GM19328 (cell line): Measurements from ENCODE around the gene EPB41L3.
"Not testable (repeated sequence)": the region's sequence is repeated elsewhere in the genome, so short reads cannot be mapped to it uniquely, and the experiment has no call there.

Experiments used
- ATAC-seq: cut with Tn5 transposase; IDR thresholded peaks from one replicate; pipeline ENCODE4 v1.9.1; 2021; ENCODE audit warnings: mild to moderate bottlenecking, moderate library complexity; ENCODE audit not compliant: unreplicated experiment

The EPB41L3 gene

GRCh38 chr18:5532066-5532465, 11.7 kb downstream of the EPB41L3 start:
- no peak for ATAC-seq

GRCh38 chr18:5530629-5531178, 13.1 kb downstream of the EPB41L3 start:
- ATAC-seq, result no peak

- ATAC-seq, result no peak
Observed at GRCh38 chr18:5529471-5529870, 14.3 kb downstream of the EPB41L3 start.

GRCh38 chr18:5527603-5528002, 16.2 kb downstream of the EPB41L3 start:
- no peak for ATAC-seq

GRCh38 chr18:5524660-5525059, 19.1 kb downstream of the EPB41L3 start:
- no peak for ATAC-seq

GRCh38 chr18:5521000-5521399, 22.8 kb downstream of the EPB41L3 start:
- ATAC-seq, result no peak

GRCh38 chr18:5520464-5520863, 23.3 kb downstream of the EPB41L3 start:
- ATAC-seq, result no peak

GRCh38 chr18:5519448-5520298, 24.1 kb downstream of the EPB41L3 start:
- ATAC-seq, result no peak

- ATAC-seq, result no peak
Observed at GRCh38 chr18:5518899-5519371, 24.9 kb downstream of the EPB41L3 start.

GRCh38 chr18:5518179-5518770, 25.5 kb downstream of the EPB41L3 start:
- ATAC-seq, result no peak

GRCh38 chr18:5516841-5517240, 27.0 kb downstream of the EPB41L3 start:
- ATAC-seq, result no peak

- no peak for ATAC-seq
Observed at GRCh38 chr18:5515011-5515784, 28.6 kb downstream of the EPB41L3 start.

GRCh38 chr18:5513947-5514346, 29.9 kb downstream of the EPB41L3 start:
- no peak for ATAC-seq

GRCh38 chr18:5512176-5512575, 31.6 kb downstream of the EPB41L3 start:
- ATAC-seq, result no peak

- ATAC-seq, result not testable (repeated sequence)
Observed at GRCh38 chr18:5511541-5511940, 32.3 kb downstream of the EPB41L3 start.

- no peak for ATAC-seq
Observed at GRCh38 chr18:5510135-5510846, 33.5 kb downstream of the EPB41L3 start.

- ATAC-seq, result no peak
Observed at GRCh38 chr18:5508821-5509220, 35.0 kb downstream of the EPB41L3 start.

GRCh38 chr18:5507756-5508155, 36.0 kb downstream of the EPB41L3 start:
- no peak for ATAC-seq

GRCh38 chr18:5506174-5506573, 37.6 kb downstream of the EPB41L3 start:
- ATAC-seq, result no peak

GRCh38 chr18:5503740-5504139, 40.1 kb downstream of the EPB41L3 start:
- no peak for ATAC-seq
